ENCODE measurements around the gene KRTAP10-4. TPM values are rescaled to one million over a fixed set of nuclear protein-coding genes. Genes with fewer than 3 reads are reported as not detected.

KRTAP10-4 gene
- total and polyA plus RNA-seq, 2 experiments from 2014 or later, result not detected

DNA sequence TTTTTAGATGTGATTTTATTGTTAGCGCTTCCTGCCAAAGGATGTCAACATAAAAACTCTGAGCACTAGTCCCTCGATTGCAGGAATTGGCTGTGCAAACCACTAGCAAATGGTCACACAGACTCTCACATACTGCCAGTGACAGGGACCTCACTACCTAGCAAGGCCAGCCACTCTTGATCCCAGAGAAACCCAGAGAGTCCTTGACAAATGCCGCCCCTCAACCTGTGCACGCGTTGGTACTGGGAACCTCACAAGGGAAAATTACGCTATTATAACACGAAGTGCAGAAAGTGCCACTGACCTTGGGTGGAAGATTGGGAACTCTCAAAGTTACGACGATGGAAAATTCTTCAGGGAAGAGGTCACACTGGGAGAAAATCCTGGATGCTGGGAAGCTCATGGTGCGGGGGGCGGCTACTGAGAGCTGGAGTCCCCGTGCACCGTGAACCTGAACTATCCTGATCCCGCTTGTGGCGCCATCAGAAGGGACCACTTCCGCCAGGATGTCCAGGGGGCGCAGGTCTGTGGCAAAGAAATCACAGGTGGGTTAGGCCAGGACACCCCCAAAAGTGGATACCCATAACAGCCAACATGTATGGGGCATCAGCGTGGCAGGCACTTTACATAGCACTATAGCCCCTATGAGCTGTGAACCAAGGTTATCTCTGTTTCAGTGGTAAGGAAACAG is 5.9 kb upstream of the KRTAP10-4 start (continued):
- TF ChIP-seq, protein P1, sequence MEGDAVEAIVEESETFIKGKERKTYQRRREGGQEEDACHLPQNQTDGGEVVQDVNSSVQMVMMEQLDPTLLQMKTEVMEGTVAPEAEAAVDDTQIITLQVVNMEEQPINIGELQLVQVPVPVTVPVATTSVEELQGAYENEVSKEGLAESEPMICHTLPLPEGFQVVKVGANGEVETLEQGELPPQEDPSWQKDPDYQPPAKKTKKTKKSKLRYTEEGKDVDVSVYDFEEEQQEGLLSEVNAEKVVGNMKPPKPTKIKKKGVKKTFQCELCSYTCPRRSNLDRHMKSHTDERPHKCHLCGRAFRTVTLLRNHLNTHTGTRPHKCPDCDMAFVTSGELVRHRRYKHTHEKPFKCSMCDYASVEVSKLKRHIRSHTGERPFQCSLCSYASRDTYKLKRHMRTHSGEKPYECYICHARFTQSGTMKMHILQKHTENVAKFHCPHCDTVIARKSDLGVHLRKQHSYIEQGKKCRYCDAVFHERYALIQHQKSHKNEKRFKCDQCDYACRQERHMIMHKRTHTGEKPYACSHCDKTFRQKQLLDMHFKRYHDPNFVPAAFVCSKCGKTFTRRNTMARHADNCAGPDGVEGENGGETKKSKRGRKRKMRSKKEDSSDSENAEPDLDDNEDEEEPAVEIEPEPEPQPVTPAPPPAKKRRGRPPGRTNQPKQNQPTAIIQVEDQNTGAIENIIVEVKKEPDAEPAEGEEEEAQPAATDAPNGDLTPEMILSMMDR (conservative IDR thresholded peaks at IDR 0.05; ENCODE audit: low read depth in 2 of 2), result no peak
- TF ChIP-seq POLR2AphosphoS5 (IDR thresholded peaks at IDR 0.05; ENCODE audit: low read depth) (no peak), CREB1 (CRISPR knock-in tag; IDR thresholded peaks at IDR 0.05; ENCODE audit: low read depth) (no peak), ZNF331 (CRISPR knock-in tag; IDR thresholded peaks at IDR 0.05; ENCODE audit: low read depth) (no peak), EZH2 (IDR thresholded peaks at IDR 0.05; ENCODE audit: low read depth, unreplicated experiment) (no peak), NANOG (IDR thresholded peaks at IDR 0.05; ENCODE audit: borderline replicate concordance) (no peak), ZNF114 (CRISPR knock-in tag; IDR thresholded peaks at IDR 0.05) (no peak), JUNB (IDR thresholded peaks at IDR 0.05; ENCODE audit: unreplicated experiment) (no peak)
- TF ChIP-seq, protein P2, sequence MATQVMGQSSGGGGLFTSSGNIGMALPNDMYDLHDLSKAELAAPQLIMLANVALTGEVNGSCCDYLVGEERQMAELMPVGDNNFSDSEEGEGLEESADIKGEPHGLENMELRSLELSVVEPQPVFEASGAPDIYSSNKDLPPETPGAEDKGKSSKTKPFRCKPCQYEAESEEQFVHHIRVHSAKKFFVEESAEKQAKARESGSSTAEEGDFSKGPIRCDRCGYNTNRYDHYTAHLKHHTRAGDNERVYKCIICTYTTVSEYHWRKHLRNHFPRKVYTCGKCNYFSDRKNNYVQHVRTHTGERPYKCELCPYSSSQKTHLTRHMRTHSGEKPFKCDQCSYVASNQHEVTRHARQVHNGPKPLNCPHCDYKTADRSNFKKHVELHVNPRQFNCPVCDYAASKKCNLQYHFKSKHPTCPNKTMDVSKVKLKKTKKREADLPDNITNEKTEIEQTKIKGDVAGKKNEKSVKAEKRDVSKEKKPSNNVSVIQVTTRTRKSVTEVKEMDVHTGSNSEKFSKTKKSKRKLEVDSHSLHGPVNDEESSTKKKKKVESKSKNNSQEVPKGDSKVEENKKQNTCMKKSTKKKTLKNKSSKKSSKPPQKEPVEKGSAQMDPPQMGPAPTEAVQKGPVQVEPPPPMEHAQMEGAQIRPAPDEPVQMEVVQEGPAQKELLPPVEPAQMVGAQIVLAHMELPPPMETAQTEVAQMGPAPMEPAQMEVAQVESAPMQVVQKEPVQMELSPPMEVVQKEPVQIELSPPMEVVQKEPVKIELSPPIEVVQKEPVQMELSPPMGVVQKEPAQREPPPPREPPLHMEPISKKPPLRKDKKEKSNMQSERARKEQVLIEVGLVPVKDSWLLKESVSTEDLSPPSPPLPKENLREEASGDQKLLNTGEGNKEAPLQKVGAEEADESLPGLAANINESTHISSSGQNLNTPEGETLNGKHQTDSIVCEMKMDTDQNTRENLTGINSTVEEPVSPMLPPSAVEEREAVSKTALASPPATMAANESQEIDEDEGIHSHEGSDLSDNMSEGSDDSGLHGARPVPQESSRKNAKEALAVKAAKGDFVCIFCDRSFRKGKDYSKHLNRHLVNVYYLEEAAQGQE (IDR thresholded peaks at IDR 0.05; ENCODE audit: unreplicated experiment), result no peak

DNA sequence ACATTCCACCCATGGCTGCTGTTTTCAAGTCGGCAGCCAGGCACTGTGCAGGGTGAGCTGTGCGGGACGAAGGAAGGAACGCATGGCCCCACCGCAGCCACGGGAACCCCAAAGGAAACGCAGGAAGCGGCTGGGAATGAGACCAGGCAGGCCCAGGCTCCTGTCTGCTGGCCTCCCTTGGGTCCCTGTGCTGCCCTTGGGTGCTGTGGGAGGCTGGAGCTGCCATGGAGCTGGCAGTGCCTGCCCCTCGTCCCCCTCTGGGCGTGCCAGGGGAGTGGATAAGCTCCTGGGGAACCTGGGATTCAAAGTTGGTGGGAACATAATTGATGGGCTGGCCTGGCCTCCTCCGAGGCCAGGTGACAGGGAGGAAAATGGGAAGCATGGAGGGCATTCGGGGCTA is 5.3 kb upstream of the KRTAP10-4 start:
- Histone ChIP-seq H3F3A (replicated peaks; ENCODE audit: low read depth) (no peaks in the 10 kb centered on the region), H3K79me2 (replicated peaks; ENCODE audit: insufficient read depth) (no peaks in the 10 kb centered on the region), H3K4me1 (ENCODE audit: insufficient read depth) (no peaks in the 10 kb centered on the region), H3K27ac (ENCODE audit: low read depth) (no peak overlapping the region), H3K9me2 (ENCODE audit: insufficient read depth) (no peaks in the 10 kb centered on the region), H3K27me3 (ENCODE audit: insufficient read depth) (no peaks in the 10 kb centered on the region), H3K36me3 (ENCODE audit: insufficient read depth) (no peaks in the 10 kb centered on the region), H4K20me1 (replicated peaks; ENCODE audit: insufficient read depth) (no peaks in the 10 kb centered on the region), H3K4me2 (no peak overlapping the region), H3K4me3 (no peak overlapping the region), H2AFZ (0 out of 2 replicates have a peak overlapping the region, but pooled peaks have one; percentile 56)
- Mint-ChIP-seq H3K9me3 (peaks cover 25% of the 10 kb centered on the region), H3K36me3 (ENCODE audit: low read depth) (peaks cover 4% of the 10 kb centered on the region; the same call in 2 of the 3 replicates), H3K4me1 (no peaks in the 10 kb centered on the region; the same call in 2 of the 3 replicates), H3K4me3 (no peak overlapping the region), H3K27me3 (ENCODE audit: insufficient read depth, low read depth, poor library complexity) (peaks cover 13% of the 10 kb centered on the region), H3K27ac (no peak overlapping the region)
- ATAC-seq (peak; percentile 46; the same call in 2 of the 3 replicates), DNase-seq (ENCODE audit: low spot score) (no peak)
- TF ChIP-seq ZNF114 (CRISPR knock-in tag; IDR thresholded peaks at IDR 0.05) (no peak), CREB1 (CRISPR knock-in tag; IDR thresholded peaks at IDR 0.05; ENCODE audit: low read depth) (no peak), JUNB (IDR thresholded peaks at IDR 0.05; ENCODE audit: unreplicated experiment) (no peak), STAT1 (IDR thresholded peaks at IDR 0.05; ENCODE audit: unreplicated experiment) (no peak), ZNF331 (CRISPR knock-in tag; IDR thresholded peaks at IDR 0.05; ENCODE audit: low read depth) (no peak), NANOG (IDR thresholded peaks at IDR 0.05; ENCODE audit: borderline replicate concordance) (no peak)
- TF ChIP-seq, protein P2 (IDR thresholded peaks at IDR 0.05; ENCODE audit: unreplicated experiment), result no peak
- TF ChIP-seq, protein P1 (conservative IDR thresholded peaks at IDR 0.05; ENCODE audit: low read depth in 2 of 2), result no peak
- TF ChIP-seq, protein P3, sequence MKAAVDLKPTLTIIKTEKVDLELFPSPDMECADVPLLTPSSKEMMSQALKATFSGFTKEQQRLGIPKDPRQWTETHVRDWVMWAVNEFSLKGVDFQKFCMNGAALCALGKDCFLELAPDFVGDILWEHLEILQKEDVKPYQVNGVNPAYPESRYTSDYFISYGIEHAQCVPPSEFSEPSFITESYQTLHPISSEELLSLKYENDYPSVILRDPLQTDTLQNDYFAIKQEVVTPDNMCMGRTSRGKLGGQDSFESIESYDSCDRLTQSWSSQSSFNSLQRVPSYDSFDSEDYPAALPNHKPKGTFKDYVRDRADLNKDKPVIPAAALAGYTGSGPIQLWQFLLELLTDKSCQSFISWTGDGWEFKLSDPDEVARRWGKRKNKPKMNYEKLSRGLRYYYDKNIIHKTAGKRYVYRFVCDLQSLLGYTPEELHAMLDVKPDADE (IDR thresholded peaks at IDR 0.05), result no peak

Measured in GM23338 (cell line).